ENCODE results near the gene TAOK2.

GRCh38 chr16:29977063-29977825, 3.6 kb downstream of the TAOK2 start:
- no peak for TF ChIP-seq POLR2A (IDR thresholded peaks at IDR 0.05)
- TF ChIP-seq CTCF (IDR thresholded peaks at IDR 0.05): no peak

Measured in uterus (tissue), 2 donors.